Ascending aorta (tissue), 2 donors: ENCODE measurements around the gene RYR3. TPM values are rescaled to one million over a fixed set of nuclear protein-coding genes. Genes with fewer than 3 reads are reported as not detected.

Experiments used
- DNase-seq, 2 donors: peaks; one replicate each; pipeline ENCODE4 v3.0.0-alpha.2; 2019; ENCODE audit warnings: low spot score in 2 of 2
- H3K27ac ChIP-seq, 2 donors: fragments of 200-600 bp; sonication (generic); one replicate each; pipeline ENCODE4 v1.5.1; 2016 to 2017; ENCODE audit warnings: mild to moderate bottlenecking in 1 of 2
- H3K27me3 ChIP-seq: fragments of 200-600 bp; sonication (generic); one replicate; pipeline ENCODE4 v1.5.1; 2017
- H3K36me3 ChIP-seq, 2 donors: fragments of 200-600 bp; sonication (generic); one replicate each; pipeline ENCODE4 v1.5.1; 2016
- H3K4me1 ChIP-seq, 2 donors: fragments of 200-600 bp; sonication (generic); one replicate each; pipeline ENCODE4 v1.5.1; 2016 to 2017; ENCODE audit warnings: mild to moderate bottlenecking in 1 of 2
- H3K4me3 ChIP-seq, 2 donors: fragments of 200-600 bp; sonication (generic); one replicate each; pipeline ENCODE4 v1.5.1; 2016 to 2017; ENCODE audit warnings: mild to moderate bottlenecking in 1 of 2
- H3K9me3 ChIP-seq, 2 donors: fragments of 200-600 bp; sonication (generic); one replicate each; pipeline ENCODE4 v1.5.1; 2016
- intact Hi-C: fragments of 100-400 bp; cut with DNase I; formaldehyde crosslinking; loops from one replicate; pipeline ENCODE4 v1.15.1; 2023
- total RNA-seq: library from RNA; depleted of rRNA; stranded (reverse); fragments of >200 nt; gene quantifications from one replicate; pipeline ENCODE4 v1.1.0, GENCODE V29; 2016
- TF ChIP-seq, protein P1 (sequence below), 3 experiments: fragments of 200-600 bp in 2 of 3; fragments of 450-650 bp in 1 of 3; sonication (generic) in 2 of 3; IDR thresholded peaks; one replicate each; pipeline ENCODE4 v1.5.1; 2016 to 2019; ENCODE audit warnings: antibody characterized with exemption in 3 of 3, mild to moderate bottlenecking in 1 of 3, moderate library complexity in 1 of 3

Gene RYR3
- total RNA-seq, 1 donor from 2014 or later = 3.1 TPM

DNA sequence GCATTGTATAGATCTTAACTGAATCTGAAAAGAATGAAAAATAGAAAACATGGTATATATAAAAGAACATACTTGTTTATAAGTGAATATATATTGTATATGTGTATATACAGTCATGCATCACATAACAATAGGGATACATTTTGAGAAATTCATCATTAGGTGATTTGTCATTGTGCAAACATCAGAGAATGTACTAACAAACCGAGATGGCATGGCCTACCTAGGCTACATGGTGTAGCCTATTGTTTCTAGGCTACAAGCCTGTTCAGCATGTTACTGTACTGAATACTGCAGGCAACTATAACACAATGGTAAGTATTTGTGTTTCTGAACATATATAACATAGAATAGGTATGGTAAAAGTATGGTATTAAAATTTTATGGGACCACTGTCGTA lies 592.9 kb downstream of the RYR3 start:
- Histone ChIP-seq H3K27me3 (no peaks in the 10 kb centered on the region), H3K27ac (no peak overlapping the region), H3K4me3 (no peak overlapping the region), H3K4me1 (no peaks in the 10 kb centered on the region), H3K36me3 (no peaks in the 10 kb centered on the region), H3K9me3 (no peaks in the 10 kb centered on the region)
- TF ChIP-seq, protein P1, sequence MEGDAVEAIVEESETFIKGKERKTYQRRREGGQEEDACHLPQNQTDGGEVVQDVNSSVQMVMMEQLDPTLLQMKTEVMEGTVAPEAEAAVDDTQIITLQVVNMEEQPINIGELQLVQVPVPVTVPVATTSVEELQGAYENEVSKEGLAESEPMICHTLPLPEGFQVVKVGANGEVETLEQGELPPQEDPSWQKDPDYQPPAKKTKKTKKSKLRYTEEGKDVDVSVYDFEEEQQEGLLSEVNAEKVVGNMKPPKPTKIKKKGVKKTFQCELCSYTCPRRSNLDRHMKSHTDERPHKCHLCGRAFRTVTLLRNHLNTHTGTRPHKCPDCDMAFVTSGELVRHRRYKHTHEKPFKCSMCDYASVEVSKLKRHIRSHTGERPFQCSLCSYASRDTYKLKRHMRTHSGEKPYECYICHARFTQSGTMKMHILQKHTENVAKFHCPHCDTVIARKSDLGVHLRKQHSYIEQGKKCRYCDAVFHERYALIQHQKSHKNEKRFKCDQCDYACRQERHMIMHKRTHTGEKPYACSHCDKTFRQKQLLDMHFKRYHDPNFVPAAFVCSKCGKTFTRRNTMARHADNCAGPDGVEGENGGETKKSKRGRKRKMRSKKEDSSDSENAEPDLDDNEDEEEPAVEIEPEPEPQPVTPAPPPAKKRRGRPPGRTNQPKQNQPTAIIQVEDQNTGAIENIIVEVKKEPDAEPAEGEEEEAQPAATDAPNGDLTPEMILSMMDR (IDR thresholded peaks at IDR 0.05) = no peak
- intact Hi-C loops = no loop called here
- DNase-seq = no peak

DNA sequence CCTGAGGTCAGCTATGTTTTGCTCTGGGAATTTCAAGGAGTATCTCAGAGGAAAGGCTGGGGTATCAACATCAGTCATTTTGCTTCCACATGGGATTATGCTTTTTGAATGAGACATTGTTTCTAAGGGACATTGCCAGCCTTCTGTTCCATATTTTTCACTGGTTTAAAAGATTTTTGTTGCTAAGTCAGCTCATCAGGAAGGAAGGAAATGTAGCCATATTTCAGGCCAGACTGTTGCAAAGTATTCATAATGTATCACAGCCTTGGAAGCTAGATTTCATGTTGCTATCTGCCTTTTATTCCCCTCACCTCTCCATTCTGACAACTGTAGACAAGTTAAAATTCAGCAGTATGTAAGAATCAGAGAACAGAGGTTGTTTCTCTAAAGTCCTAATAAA lies 596.6 kb downstream of the RYR3 start:
- DNase-seq = no peak
- TF ChIP-seq, protein P1 (IDR thresholded peaks at IDR 0.05) = no peak
- Histone ChIP-seq H3K27ac (no peak overlapping the region), H3K36me3 (no peaks in the 10 kb centered on the region), H3K4me3 (no peak overlapping the region), H3K9me3 (no peaks in the 10 kb centered on the region), H3K4me1 (no peaks in the 10 kb centered on the region), H3K27me3 (no peaks in the 10 kb centered on the region)
- intact Hi-C loops = no loop called here

- Histone ChIP-seq H3K4me1 (no peaks in the 10 kb centered on the region), H3K27ac (no peak overlapping the region), H3K27me3 (no peaks in the 10 kb centered on the region), H3K4me3 (no peak overlapping the region), H3K36me3 (no peaks in the 10 kb centered on the region), H3K9me3 (no peaks in the 10 kb centered on the region)
- intact Hi-C loops = no loop called here
- DNase-seq = no peak
- TF ChIP-seq, protein P1 (IDR thresholded peaks at IDR 0.05) = no peak
Observed at GRCh38 chr15:33908406-33908805, 597.6 kb downstream of the RYR3 start.

- H3K27me3 ChIP-seq = no peaks in the 10 kb centered on the region
- no peaks in the 10 kb centered on the region for H3K9me3 ChIP-seq
- H3K36me3 ChIP-seq = no peaks in the 10 kb centered on the region
- no peaks in the 10 kb centered on the region for H3K4me1 ChIP-seq
- TF ChIP-seq, protein P1 (IDR thresholded peaks at IDR 0.05) = no peak
- no peak overlapping the region for H3K4me3 ChIP-seq
- no peak overlapping the region for H3K27ac ChIP-seq
- no peak for DNase-seq
- intact Hi-C loops = no loop called here
Observed at GRCh38 chr15:33910741-33911140, 600.0 kb downstream of the RYR3 start.

DNA sequence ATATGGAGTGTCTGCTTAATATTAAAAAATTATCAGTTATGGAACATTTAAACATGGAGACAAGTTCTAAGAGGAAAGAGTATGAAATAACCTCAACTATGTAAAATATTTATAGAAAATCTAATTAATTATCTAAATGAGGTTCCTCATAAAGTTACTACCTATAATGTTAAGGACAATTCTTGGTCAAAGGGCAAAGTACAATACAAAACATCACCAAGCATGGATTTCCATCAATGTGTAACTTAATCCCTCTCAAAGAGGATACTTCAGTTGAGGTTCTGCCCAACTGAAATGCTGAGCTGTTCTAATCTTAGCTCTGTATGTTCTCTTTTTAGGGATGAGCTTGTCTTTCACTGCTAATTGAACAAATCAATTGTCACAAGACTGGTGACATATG lies 601.6 kb downstream of the RYR3 start:
- TF ChIP-seq, protein P1 (IDR thresholded peaks at IDR 0.05) = no peak
- no peaks in the 10 kb centered on the region for H3K9me3 ChIP-seq
- no peaks in the 10 kb centered on the region for H3K27me3 ChIP-seq
- H3K4me3 ChIP-seq = no peak overlapping the region
- intact Hi-C loops = no loop called here
- no peaks in the 10 kb centered on the region for H3K36me3 ChIP-seq
- DNase-seq = no peak
- H3K4me1 ChIP-seq = no peaks in the 10 kb centered on the region
- H3K27ac ChIP-seq = no peak overlapping the region

GRCh38 chr15:33913459-33913858 lies 602.7 kb downstream of the RYR3 start:
- no peaks in the 10 kb centered on the region for H3K36me3 ChIP-seq
- no peak overlapping the region for H3K4me3 ChIP-seq
- H3K9me3 ChIP-seq = no peaks in the 10 kb centered on the region
- no peak for DNase-seq
- intact Hi-C loops = no loop called here
- H3K4me1 ChIP-seq = no peaks in the 10 kb centered on the region
- TF ChIP-seq, protein P1 (IDR thresholded peaks at IDR 0.05) = no peak
- no peak overlapping the region for H3K27ac ChIP-seq
- H3K27me3 ChIP-seq = no peaks in the 10 kb centered on the region
